ENCODE data around the gene MYO16.

The MYO16 gene

DNA sequence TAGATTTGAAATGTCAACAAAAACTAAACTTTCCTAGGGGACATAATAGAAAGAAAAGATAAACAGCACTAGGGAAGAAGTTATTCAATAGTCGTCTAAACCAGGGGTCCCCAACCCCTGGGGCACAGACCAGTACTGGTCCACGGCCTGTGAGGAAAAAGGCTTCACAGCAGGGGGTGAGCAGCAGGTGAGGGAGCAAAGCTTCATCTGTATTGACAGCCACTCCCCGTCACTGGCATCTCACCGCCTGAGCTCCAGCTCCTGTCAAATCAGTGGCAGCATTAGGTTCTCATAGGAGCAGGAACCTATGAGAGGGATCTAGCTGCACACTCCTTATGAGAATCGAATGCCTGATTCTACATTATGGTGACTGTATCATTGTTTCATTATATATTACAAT lies 382.7 kb downstream of the MYO16 start:
- Mint-ChIP-seq H3K27ac (no peak overlapping the region), H3K4me1 (no peaks in the 10 kb centered on the region), H3K9me3 (no peaks in the 10 kb centered on the region), H3K27me3 (no peaks in the 10 kb centered on the region), H3K36me3 (no peaks in the 10 kb centered on the region), H3K4me3 (no peak overlapping the region)
- CTCF ChIA-PET = no interaction called here
- DNase-seq = no peak

DNA sequence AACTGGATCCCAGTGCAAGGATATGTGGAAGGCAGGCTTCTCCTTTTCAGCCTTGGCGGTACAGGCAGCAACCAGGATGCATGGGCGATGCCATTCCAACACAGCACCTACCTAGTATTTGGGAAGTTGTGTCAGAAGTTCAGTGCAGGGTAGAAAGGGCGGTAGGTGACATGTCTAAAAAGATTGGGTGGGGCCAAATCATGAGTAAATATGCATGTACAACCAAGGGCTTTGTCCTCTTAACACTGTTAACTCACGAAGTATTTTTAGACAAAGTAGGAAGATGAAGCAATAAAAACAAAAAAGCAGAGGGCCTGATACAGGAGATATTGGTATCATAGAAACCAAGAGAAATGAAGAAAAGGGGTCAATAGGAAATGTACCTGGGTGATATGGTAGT lies 392.1 kb downstream of the MYO16 start:
- no peaks in the 10 kb centered on the region for H3K9me3 Mint-ChIP-seq
- H3K27me3 Mint-ChIP-seq = no peaks in the 10 kb centered on the region
- CTCF ChIA-PET = no interaction called here
- H3K27ac Mint-ChIP-seq = no peak overlapping the region
- no peak for DNase-seq
- no peak overlapping the region for H3K4me3 Mint-ChIP-seq
- no peaks in the 10 kb centered on the region for H3K4me1 Mint-ChIP-seq
- no peaks in the 10 kb centered on the region for H3K36me3 Mint-ChIP-seq

DNA sequence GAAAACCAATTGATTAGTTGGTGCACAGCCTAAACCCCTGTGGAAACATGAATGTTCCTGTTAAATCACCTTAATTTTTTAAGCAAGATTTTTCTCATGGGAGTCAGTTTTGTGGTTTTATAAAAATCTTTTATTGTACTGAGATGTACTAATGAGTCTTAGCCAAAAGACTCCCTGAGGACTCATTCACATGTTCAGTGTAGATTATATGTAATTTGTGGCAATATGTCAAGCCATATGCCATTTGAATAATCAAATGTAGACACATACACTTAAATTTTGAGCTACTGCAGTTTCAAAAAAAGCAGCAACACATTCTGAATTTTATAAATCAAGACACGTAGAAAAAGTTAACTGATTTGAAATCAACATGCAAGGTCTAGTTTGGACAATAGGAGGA lies 395.2 kb downstream of the MYO16 start:
- H3K27me3 Mint-ChIP-seq = no peaks in the 10 kb centered on the region
- CTCF ChIA-PET = no interaction called here
- no peaks in the 10 kb centered on the region for H3K36me3 Mint-ChIP-seq
- no peak overlapping the region for H3K27ac Mint-ChIP-seq
- no peaks in the 10 kb centered on the region for H3K9me3 Mint-ChIP-seq
- no peak for DNase-seq
- H3K4me1 Mint-ChIP-seq = no peaks in the 10 kb centered on the region
- H3K4me3 Mint-ChIP-seq = no peak overlapping the region

- DNase-seq = no peak
- Mint-ChIP-seq H3K36me3 (no peaks in the 10 kb centered on the region), H3K4me1 (no peaks in the 10 kb centered on the region), H3K9me3 (no peaks in the 10 kb centered on the region), H3K27me3 (no peaks in the 10 kb centered on the region), H3K27ac (no peak overlapping the region), H3K4me3 (no peak overlapping the region)
- CTCF ChIA-PET = no interaction called here
Measured at GRCh38 chr13:109026266-109026665, 396.9 kb downstream of the MYO16 start.

- no peaks in the 10 kb centered on the region for H3K36me3 Mint-ChIP-seq
- no peak for DNase-seq
- CTCF ChIA-PET = interaction anchor here (0.7 kb wide), 1 partner anchor 170 kb away, joined by 4 read pairs; no protein-coding TSS in a partner anchor
- H3K4me3 Mint-ChIP-seq = no peak overlapping the region
- H3K27me3 Mint-ChIP-seq = no peaks in the 10 kb centered on the region
- no peak overlapping the region for H3K27ac Mint-ChIP-seq
- H3K4me1 Mint-ChIP-seq = no peaks in the 10 kb centered on the region
- H3K9me3 Mint-ChIP-seq = no peaks in the 10 kb centered on the region
Measured at GRCh38 chr13:109028624-109029023, 399.2 kb downstream of the MYO16 start.

DNA sequence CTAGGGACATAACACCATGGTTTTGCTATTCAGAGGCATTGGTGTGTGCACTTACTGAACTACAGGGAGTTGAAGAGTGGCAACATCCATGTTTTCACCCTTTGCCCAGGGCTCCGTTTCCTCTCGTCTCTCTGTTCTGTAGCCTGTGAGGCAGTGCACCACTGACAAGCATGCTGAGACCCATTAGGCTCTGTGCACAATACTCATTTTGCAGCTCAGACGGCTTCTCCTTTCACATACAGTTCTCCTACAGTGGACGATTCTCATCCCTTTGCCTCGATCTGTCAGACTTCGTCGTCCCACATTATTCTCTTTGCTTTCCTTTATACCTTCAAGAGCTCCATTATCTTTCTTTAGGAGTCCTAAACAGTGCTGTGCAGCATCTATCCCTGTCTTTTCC lies 403.7 kb downstream of the MYO16 start:
- H3K27me3 Mint-ChIP-seq = peaks cover 4% of the 10 kb centered on the region
- no peaks in the 10 kb centered on the region for H3K36me3 Mint-ChIP-seq
- CTCF ChIA-PET = no interaction called here
- H3K4me3 Mint-ChIP-seq = no peak overlapping the region
- no peak overlapping the region for H3K27ac Mint-ChIP-seq
- no peaks in the 10 kb centered on the region for H3K9me3 Mint-ChIP-seq
- no peak for DNase-seq
- H3K4me1 Mint-ChIP-seq = no peaks in the 10 kb centered on the region

GRCh38 chr13:109036078-109036780 lies 406.8 kb downstream of the MYO16 start:
- H3K4me1 Mint-ChIP-seq = no peaks in the 10 kb centered on the region
- H3K4me3 Mint-ChIP-seq = no peak overlapping the region
- H3K9me3 Mint-ChIP-seq = no peaks in the 10 kb centered on the region
- no peaks in the 10 kb centered on the region for H3K36me3 Mint-ChIP-seq
- DNase-seq = no peak
- peaks cover 4% of the 10 kb centered on the region for H3K27me3 Mint-ChIP-seq
- no peak overlapping the region for H3K27ac Mint-ChIP-seq
- CTCF ChIA-PET = no interaction called here

DNA sequence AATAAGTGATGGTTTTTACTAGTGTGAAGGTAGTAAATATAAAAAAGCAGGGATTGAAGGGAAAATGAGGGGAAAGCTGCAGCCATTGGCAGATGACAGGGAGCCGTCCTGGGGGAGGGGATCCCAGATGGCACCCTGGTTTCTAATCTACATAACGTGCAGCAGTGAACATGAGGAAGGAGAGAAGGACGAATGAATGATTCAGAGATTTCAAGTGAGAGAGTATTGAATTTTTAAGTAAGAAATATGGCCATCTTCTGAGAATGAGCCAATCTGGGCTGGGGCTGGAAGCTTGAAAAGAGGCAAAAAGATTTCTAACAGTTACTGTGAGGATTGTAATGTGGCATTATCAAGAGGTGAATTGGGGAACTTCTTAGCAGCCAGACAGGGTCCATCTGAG lies 414.2 kb downstream of the MYO16 start:
- no peaks in the 10 kb centered on the region for H3K36me3 Mint-ChIP-seq
- CTCF ChIA-PET = no interaction called here
- no peaks in the 10 kb centered on the region for H3K9me3 Mint-ChIP-seq
- no peaks in the 10 kb centered on the region for H3K4me1 Mint-ChIP-seq
- H3K27me3 Mint-ChIP-seq = no peaks in the 10 kb centered on the region
- DNase-seq = no peak
- H3K27ac Mint-ChIP-seq = no peak overlapping the region
- H3K4me3 Mint-ChIP-seq = no peak overlapping the region

GRCh38 chr13:109055850-109056249 lies 426.4 kb downstream of the MYO16 start:
- CTCF ChIA-PET = interaction anchor here (0.6 kb wide), 1 partner anchor 839 kb away, joined by 3 read pairs; no protein-coding TSS in a partner anchor
- no peak overlapping the region for H3K27ac Mint-ChIP-seq
- DNase-seq = no peak
- no peak overlapping the region for H3K4me3 Mint-ChIP-seq
- no peaks in the 10 kb centered on the region for H3K9me3 Mint-ChIP-seq
- no peaks in the 10 kb centered on the region for H3K36me3 Mint-ChIP-seq
- H3K4me1 Mint-ChIP-seq = no peaks in the 10 kb centered on the region
- H3K27me3 Mint-ChIP-seq = no peaks in the 10 kb centered on the region

DNA sequence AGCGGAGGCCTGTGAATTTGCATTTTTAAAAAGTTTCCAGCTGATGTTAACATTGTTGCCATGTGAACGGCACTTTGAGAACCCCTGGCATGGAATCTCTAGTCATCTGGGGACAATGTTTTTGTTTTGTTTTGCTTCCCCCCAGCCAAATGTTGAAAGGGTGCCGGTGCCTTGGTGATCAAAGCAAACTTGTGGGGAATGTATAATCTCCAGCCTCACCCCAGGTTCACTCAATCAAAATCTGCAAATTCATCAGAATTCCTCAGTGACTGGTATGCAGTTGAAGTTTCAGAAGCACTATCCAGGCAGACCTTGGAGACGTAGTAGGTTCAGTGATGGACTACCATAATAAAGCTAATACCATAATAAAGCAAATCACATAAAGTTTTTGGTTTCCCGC lies 428.7 kb downstream of the MYO16 start:
- Mint-ChIP-seq H3K27me3 (no peaks in the 10 kb centered on the region), H3K4me1 (no peaks in the 10 kb centered on the region), H3K4me3 (no peak overlapping the region), H3K27ac (no peak overlapping the region), H3K9me3 (no peaks in the 10 kb centered on the region), H3K36me3 (no peaks in the 10 kb centered on the region)
- DNase-seq = no peak
- CTCF ChIA-PET = no interaction called here

- Mint-ChIP-seq H3K4me3 (no peak overlapping the region), H3K36me3 (no peaks in the 10 kb centered on the region), H3K27ac (no peak overlapping the region), H3K27me3 (no peaks in the 10 kb centered on the region), H3K4me1 (no peaks in the 10 kb centered on the region), H3K9me3 (no peaks in the 10 kb centered on the region)
- no peak for DNase-seq
- CTCF ChIA-PET = no interaction called here
Measured at GRCh38 chr13:109072505-109072904, 443.1 kb downstream of the MYO16 start.

GRCh38 chr13:109074436-109074835 lies 445.0 kb downstream of the MYO16 start:
- Mint-ChIP-seq H3K9me3 (no peaks in the 10 kb centered on the region), H3K36me3 (no peaks in the 10 kb centered on the region), H3K27me3 (no peaks in the 10 kb centered on the region), H3K4me3 (no peak overlapping the region), H3K27ac (no peak overlapping the region), H3K4me1 (no peaks in the 10 kb centered on the region)
- no peak for DNase-seq
- CTCF ChIA-PET = no interaction called here

DNA sequence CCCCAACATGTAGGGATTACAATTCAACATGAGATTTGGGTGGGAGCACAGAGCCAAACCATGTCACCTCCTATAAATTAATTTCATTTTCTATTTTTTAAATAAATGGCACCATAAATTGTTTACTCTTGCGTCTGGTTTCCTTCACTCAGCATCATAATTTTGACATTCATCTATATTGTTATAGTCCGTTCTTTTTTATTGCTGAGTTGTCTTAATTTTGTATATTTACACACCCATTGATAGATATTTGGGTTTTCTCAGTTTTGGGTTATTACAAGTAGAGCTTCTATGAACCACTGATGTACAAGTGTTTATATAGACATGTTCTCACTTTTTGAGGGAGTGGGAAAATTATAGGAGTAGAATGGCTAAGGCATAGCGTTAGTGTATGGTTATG lies 445.4 kb downstream of the MYO16 start:
- no peaks in the 10 kb centered on the region for H3K4me1 Mint-ChIP-seq
- no peak overlapping the region for H3K4me3 Mint-ChIP-seq
- no peak overlapping the region for H3K27ac Mint-ChIP-seq
- H3K36me3 Mint-ChIP-seq = no peaks in the 10 kb centered on the region
- DNase-seq = no peak
- H3K9me3 Mint-ChIP-seq = no peaks in the 10 kb centered on the region
- CTCF ChIA-PET = no interaction called here
- H3K27me3 Mint-ChIP-seq = no peaks in the 10 kb centered on the region

GRCh38 chr13:109087916-109088623 lies 458.7 kb downstream of the MYO16 start:
- Mint-ChIP-seq H3K36me3 (no peaks in the 10 kb centered on the region), H3K4me1 (no peaks in the 10 kb centered on the region), H3K4me3 (no peak overlapping the region), H3K27ac (no peak overlapping the region), H3K9me3 (peaks cover 2% of the 10 kb centered on the region), H3K27me3 (no peaks in the 10 kb centered on the region)
- DNase-seq = no peak
- CTCF ChIA-PET = no interaction called here

DNA sequence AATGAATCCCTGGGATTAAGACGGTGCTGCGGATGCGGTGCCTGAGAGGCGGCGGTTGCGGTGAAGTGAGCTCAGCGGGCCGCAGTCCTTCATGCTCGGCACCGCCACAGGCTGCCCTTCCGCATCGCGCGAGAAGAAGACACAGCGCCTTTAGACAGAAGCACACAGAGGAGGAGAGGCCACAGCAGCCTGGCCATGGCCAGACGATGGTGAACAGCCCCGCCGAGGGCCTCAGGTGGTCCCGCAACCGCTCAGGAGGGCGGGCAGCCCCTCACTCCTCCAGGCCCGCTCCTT lies 459.2 kb downstream of the MYO16 start:
- DNase-seq = no peak
- Mint-ChIP-seq H3K27ac (no peak overlapping the region), H3K4me1 (no peaks in the 10 kb centered on the region), H3K4me3 (no peak overlapping the region), H3K27me3 (no peaks in the 10 kb centered on the region), H3K9me3 (peaks cover 2% of the 10 kb centered on the region), H3K36me3 (no peaks in the 10 kb centered on the region)
- CTCF ChIA-PET = no interaction called here

All from activated naive CD4-positive, alpha-beta T cell treated with anti-CD3 and anti-CD28 coated beads, Interleukin-2, amount 10 ng/mL, durations not matched to agents 7 days and 5 days (primary cell).